NCI-H446 (cell line): ENCODE measurements around the gene CDC45.

Source experiments
- DNase-seq, 2 experiments: peaks; one replicate each; lab custom pipeline; 2025; lab: John Stamatoyannopoulos, UW

CDC45 gene

DNA sequence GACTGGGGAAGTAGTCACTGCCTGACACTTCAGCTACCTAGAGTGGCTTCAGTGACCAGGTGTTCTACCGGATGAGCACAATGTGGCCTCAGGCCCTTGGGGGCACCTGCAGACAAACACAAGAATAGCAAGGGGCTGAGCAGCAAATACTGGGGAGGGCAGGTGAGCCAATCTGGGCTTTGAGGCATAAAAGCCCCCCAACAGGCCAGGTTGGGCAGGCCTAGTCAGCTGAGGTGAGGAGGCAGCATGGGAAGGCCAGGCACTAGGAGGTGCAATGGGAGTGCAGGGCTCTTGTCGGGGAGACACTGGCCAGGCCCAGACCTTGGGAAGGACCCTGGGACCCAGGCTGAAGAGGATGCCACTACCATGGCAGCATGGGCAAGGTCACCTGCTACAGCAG is 9.7 kb upstream of the CDC45 start:
- DNase-seq = no peak

DNA sequence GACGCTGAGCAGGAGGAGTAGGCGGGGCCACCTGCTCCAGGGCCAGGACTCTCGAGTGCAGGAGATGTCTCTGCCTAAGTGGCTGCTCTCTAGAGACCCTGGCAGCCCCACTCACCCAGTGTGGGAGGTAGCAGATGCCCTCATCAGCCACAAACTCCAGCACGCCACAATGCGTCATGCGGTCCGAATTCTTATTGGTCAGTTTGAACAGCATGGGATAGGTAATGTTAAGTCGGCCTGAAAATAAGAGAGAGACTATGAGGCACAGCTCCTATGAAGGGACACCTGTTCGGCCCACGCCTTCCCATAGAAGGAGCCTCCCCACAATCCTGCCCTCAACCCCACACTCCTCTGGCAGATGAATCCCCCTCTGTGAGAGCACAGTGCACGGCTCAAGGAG is 8.1 kb upstream of the CDC45 start:
- DNase-seq = no peak

DNA sequence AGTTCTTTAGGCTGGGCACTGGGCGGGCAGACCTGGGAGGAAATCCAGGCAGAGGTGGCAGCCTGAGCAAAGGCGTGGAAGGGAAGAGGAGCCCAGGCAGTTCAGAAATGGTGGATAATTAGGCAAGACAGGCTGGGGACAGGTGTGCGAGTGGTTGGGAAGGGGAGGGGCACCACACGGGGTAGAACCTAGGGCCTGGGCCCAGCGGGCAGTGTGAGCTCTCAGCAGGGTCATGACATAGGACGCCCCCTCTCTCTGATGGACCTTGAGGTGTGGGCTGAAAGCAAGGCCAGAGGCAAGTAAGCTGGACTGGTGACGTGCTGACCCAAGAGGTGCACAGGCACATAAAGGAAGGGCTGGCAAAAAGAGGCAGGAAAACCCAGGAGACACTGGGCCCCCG is 7.5 kb upstream of the CDC45 start:
- DNase-seq = no peak

DNA sequence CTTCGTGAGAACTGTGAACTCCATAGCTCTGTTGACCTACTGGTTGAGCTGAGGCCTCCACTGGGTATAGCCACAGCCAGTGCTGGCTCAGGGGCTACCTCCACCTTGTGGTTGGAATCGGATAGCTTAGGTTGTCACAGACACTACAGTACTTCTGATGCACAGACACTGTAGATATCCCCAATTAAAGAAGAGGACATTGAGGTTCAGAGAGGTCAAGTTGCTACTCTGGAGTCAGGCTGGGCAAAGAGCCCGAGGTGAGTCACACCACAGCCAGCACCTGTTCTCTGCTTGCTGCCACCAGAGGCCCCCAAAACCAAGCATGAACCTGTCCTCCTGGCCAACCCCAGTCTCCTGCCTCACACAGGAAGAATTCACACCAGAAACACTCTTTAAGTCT is 6.1 kb upstream of the CDC45 start:
- no peak for DNase-seq

GRCh38 chr22:19476023-19476422 is 3.7 kb upstream of the CDC45 start:
- DNase-seq = no peak

- DNase-seq = peak in 1 of 2 experiments; percentile 12
Observed at GRCh38 chr22:19477321-19478044, 2.2 kb upstream of the CDC45 start.

GRCh38 chr22:19478045-19478900 is 1.4 kb upstream of the CDC45 start:
- DNase-seq = peak in 1 of 2 experiments; percentile 33

DNA sequence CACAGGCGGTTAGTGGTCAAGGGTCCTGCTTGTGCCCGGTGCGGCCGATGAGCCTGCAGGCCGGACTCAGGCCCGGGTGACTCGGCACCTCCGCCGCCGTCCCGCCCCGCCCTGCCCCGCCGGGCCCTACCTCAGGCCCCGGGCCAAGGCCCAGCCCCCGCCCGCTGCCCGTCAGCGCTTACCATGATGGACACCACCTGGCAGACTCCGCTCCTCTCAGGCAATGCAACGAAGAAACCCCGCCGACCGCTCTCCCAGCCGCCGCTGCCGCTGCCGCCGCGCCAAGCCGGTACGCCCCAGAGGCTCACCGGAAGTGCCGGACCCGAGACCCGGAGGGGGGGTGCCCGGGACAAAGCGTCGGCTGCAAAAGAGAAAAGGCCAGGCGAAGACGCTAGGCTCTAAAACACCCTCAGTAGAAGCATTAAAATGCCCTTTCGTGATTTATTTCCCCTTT is 792 bp upstream of the CDC45 start, which contains the start of gene UFD1:
Gene UFD1 (minus strand): TSS at position 293 of the 454 bp plus-strand sequence. CDS start 108 bp downstream, at position 185.
- DNase-seq = peak; percentile 85 to 89

DNA sequence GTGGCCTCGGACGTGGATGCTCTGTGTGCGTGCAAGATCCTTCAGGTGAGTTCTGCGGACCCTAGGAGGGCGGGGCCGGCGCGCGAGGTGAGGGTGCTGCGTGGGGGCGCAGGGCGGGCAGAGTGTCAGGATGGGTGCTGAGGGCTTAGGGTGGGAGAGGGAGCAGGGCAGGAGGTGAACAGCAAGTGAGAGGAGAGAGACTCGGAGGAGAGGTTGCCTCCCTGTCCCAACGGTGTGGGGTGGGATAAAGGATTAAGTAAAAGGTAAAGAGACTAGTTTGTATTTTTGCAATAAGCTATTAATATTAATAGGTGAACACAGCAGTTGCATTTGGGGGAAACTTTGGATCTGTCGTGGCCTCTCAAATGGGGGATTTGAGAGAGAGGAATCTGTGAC is 451 bp downstream of the CDC45 start:
- no peak for DNase-seq

- DNase-seq = no peak
Observed at GRCh38 chr22:19480789-19481188, 1.1 kb downstream of the CDC45 start.

DNA sequence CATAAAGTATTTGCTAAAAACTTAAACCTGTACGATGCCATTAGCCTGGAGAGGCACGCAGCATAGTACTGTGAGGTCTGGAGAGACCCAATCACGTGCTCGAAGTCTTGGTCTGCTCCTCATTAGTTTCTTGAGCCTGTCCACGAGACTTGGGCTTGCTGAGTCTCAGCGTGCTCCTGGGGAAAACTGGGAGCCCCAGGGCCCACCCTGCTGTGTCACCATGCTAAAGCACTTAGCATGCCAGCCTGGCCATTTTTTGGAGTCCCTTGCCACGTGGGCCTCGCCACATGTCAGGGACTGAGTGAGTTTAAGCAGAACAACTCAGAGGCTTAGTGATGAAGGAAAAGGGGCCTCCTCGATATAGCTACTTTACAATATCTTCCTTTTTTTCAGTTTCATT is 2.6 kb downstream of the CDC45 start:
- no peak for DNase-seq

DNA sequence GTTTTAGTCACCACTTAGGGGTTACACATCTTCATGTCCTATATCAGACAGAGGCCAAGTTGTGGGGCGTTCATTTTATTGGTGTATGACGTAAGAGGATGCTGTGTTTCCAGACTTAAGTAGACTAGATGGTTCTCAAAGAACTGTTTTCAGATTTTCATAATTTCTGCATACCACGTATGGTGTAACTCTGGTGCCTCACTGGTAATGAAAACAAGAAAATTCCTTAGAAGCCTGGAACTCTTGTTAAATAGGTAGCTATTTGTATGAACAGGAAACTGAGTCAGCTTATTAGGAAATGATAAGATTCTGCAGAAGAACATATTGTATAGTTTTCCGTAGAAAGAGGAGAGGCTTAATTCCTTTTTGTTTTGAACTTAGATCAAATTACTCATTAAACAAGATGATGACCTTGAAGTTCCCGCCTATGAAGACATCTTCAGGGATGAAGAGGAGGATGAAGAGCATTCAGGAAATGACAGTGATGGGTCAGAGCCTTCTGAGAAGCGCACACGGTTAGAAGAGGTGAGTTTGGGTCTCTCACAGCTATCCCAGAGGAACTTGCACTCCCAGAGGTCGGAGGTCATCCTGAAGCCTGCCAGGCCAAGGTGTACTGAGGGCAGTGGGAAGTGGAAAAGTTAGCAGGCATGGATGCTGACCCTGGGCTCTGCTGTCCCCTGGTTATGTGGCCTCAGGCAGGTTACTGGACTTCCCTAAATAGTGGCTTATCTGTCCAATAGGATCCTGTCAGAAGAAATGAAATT is 3.9 kb downstream of the CDC45 start:
- DNase-seq = no peak

GRCh38 chr22:19488285-19488684 is 8.6 kb downstream of the CDC45 start:
- DNase-seq = no peak

- no peak for DNase-seq
Observed at GRCh38 chr22:19488884-19489843, 9.4 kb downstream of the CDC45 start.

GRCh38 chr22:19490628-19491230 is 11.0 kb downstream of the CDC45 start:
- no peak for DNase-seq

DNA sequence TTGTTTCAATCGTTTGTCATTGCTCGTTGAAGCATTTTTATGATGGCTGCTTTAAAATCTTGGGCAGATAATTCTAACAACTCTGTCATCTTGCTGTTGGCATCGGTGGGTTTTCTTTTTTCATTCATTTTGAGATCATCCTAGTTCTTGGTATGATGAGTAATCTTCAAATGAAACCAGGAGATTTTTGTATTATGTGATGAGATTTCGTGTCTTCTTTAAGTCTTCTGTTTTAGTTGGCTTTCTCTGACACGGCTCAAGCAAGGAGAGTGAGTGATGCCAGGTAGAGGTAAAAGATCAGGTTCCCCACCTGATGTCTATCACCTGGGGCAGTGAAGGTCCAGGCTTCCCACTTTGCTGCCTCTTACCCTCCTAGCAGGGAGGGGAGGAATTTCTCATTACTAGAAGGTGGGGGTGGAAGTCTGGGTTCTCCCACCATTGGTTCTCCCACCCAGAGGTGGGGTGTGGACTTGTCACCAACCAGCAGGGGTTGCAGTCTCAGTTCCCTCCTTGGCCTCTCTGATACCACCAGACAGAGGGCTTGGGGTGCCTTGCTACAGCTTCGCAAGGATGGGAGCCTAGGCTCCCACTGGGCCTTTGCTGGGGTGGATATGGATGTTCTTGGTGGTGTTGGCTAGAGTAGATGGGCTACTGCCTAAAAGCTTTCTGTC is 12.9 kb downstream of the CDC45 start:
- DNase-seq = no peak

GRCh38 chr22:19494001-19494560 is 14.4 kb downstream of the CDC45 start:
- no peak for DNase-seq

DNA sequence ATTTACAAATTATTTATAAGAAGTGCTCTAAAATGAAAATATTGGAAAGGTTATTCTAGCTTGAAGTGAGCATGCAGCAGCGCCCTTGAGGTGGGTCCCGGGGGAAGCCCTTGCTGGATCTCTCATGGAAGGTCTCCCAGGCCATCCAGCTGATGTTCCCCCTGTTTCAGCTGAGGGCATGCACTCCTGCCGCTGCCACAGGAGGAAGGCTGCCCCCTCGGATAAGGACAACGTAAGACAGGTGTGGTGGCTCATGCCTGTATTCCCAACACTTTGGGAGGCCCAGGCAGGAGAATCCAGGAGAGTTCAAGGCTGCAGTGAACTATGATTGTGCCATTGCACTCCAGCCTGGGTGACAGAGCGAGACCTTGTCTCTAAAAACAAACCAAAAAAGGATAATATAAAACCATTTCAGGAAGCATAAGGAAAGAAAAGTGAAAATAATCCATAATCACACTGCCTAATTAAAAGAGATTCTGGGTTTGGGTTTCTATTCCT is 15.0 kb downstream of the CDC45 start:
- DNase-seq = no peak

DNA sequence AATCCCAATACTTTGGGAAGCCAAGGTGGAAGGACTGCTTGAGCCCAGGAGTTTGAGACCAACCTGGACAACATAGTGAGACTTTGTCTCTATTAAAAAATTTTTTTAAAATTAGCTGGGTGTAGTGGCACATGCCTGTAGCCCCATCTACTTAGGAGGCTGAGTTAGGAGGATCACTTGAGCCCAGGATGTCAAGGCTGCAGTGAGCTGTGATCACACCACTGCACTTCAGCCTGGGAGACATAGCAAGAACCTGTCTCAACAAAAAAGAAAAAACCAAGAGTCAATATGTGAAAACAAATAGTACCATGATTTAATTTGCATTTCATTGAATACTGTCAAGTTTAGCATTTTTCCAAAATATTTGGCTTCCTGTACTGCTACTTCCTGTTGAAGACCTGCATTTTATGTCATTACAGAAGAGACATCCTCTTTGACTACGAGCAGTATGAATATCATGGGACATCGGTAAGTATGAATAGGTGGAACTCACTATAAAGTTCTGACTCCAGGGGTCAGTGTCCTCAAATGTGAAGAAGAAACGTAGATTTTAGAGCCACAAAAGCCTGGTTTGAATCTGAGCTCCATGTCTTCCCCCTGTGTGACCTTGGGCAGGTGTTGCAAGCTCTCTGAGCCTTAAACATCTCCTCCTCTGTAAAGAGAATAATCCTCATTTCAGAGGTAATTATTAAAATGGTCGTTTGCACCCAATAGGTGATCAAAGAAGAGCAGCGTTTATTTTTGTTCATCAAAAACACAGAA is 16.0 kb downstream of the CDC45 start:
- DNase-seq = no peak
